Activated gamma-delta T cell treated with anti-CD3 and anti-CD28 coated beads, Interleukin-2, amount 50 U/mL, for 16 hours (primary cell): ENCODE data around the gene TSC22D1.
"Not testable (repeated sequence)": the region's sequence is repeated elsewhere in the genome, so short reads cannot be mapped to it uniquely, and the experiment has no call there.

Experiments
- DNase-seq: peaks from one replicate; pipeline ENCODE4 v3.0.0-alpha.2; 2020; ENCODE audit warnings: low read depth

Gene TSC22D1

GRCh38 chr13:44504116-44504515, 72.0 kb downstream of the TSC22D1 start:
- no peak for DNase-seq

- DNase-seq, result no peak
Observed at GRCh38 chr13:44498969-44499368, 77.2 kb downstream of the TSC22D1 start.

GRCh38 chr13:44498502-44498901, 77.6 kb downstream of the TSC22D1 start:
- no peak for DNase-seq

GRCh38 chr13:44497801-44498200, 78.3 kb downstream of the TSC22D1 start:
- no peak for DNase-seq

GRCh38 chr13:44493213-44493812, 82.8 kb downstream of the TSC22D1 start:
- no peak for DNase-seq

GRCh38 chr13:44489751-44490150, 86.4 kb downstream of the TSC22D1 start:
- DNase-seq, result no peak

- DNase-seq, result no peak
Observed at GRCh38 chr13:44487989-44488388, 88.1 kb downstream of the TSC22D1 start.

- no peak for DNase-seq
Observed at GRCh38 chr13:44484562-44485138, 91.5 kb downstream of the TSC22D1 start.

- DNase-seq, result no peak
Observed at GRCh38 chr13:44474122-44474910, 101.8 kb downstream of the TSC22D1 start.

- DNase-seq, result no peak
Observed at GRCh38 chr13:44471686-44472085, 104.4 kb downstream of the TSC22D1 start.

GRCh38 chr13:44470638-44471562, 105.2 kb downstream of the TSC22D1 start:
- no peak for DNase-seq

GRCh38 chr13:44468874-44469273, 107.3 kb downstream of the TSC22D1 start:
- DNase-seq, result no peak

GRCh38 chr13:44465318-44465717, 110.8 kb downstream of the TSC22D1 start:
- DNase-seq, result no peak

- DNase-seq, result no peak
Observed at GRCh38 chr13:44464471-44464870, 111.7 kb downstream of the TSC22D1 start.

GRCh38 chr13:44463759-44464158, 112.4 kb downstream of the TSC22D1 start:
- no peak for DNase-seq

- DNase-seq, result no peak
Observed at GRCh38 chr13:44459674-44460073, 116.5 kb downstream of the TSC22D1 start.

GRCh38 chr13:44458313-44458975, 117.7 kb downstream of the TSC22D1 start:
- DNase-seq, result no peak

GRCh38 chr13:44456212-44456611, 119.9 kb downstream of the TSC22D1 start:
- DNase-seq, result not testable (repeated sequence)

GRCh38 chr13:44455769-44456168, 120.4 kb downstream of the TSC22D1 start:
- DNase-seq, result no peak

- no peak for DNase-seq
Observed at GRCh38 chr13:44453881-44454280, 122.2 kb downstream of the TSC22D1 start.

- no peak for DNase-seq
Observed at GRCh38 chr13:44453069-44453468, 123.1 kb downstream of the TSC22D1 start.

GRCh38 chr13:44452418-44452817, 123.7 kb downstream of the TSC22D1 start:
- no peak for DNase-seq
